Myocyte (in vitro differentiated cells): ENCODE measurements around the gene NTNG1. TPM values are rescaled to one million over a fixed set of nuclear protein-coding genes. Genes with fewer than 3 reads are reported as not detected.
A peak's percentile ranks its signal among the peaks of the same experiment; 100 is the strongest.

ENCODE experiments used
- DNase-seq: peaks from one replicate; pipeline ENCODE4 v3.0.0-alpha.2; 2012; ENCODE audit warnings: low read depth
- total RNA-seq: library from RNA; depleted of rRNA; stranded (reverse); fragments of >200 nt; gene quantifications from 2 replicates; pipeline ENCODE4 v1.2.3, GENCODE V29; 2014

Gene NTNG1
- total RNA-seq, 1 donor from 2014 or later = 0.08 TPM

GRCh38 chr1:107255469-107255868 is 114.6 kb downstream of the NTNG1 start:
- DNase-seq = no peak

GRCh38 chr1:107262467-107263286 is 121.8 kb downstream of the NTNG1 start:
- DNase-seq = no peak

GRCh38 chr1:107263291-107263915 is 122.6 kb downstream of the NTNG1 start:
- no peak for DNase-seq

DNA sequence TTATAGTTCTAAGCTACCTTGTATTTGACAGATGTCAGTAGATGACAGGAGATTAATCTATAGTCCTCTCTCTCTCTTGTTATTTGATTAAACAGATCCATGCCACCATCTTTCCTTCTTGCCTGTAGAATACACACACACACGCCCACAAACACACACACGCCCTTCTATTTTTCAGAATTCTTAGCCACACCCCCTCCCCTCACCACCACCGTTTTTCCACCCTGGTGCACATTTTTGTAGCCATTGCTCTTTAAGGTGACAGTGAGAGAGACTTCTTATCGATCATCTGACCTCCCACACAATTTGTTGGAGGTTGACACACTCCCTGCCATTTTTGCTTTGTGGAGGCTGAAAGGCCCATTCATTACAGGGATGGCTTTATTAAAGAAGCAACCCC is 123.2 kb downstream of the NTNG1 start:
- no peak for DNase-seq

GRCh38 chr1:107264561-107264960 is 123.7 kb downstream of the NTNG1 start:
- DNase-seq = no peak

DNA sequence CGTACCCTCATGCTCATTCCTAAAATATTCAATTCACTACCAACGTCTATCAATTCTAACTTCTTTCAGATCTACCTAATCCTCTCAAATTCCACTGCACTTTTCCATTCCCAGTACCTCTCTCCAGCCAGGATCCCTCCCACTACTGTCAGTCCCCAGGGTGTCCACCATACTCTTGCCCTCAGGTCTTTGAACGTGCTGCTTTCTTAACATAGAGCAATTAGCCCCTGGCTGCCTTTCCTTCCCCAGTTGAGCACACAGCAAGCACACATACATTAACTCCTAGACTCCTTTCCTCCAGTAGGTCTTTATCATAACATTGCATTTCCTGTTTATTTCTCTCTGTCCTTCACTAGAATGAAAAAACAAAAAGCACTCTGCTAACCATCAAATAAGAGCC is 126.7 kb downstream of the NTNG1 start:
- no peak for DNase-seq

- DNase-seq = no peak
Measured at GRCh38 chr1:107272321-107272720, 131.5 kb downstream of the NTNG1 start.

DNA sequence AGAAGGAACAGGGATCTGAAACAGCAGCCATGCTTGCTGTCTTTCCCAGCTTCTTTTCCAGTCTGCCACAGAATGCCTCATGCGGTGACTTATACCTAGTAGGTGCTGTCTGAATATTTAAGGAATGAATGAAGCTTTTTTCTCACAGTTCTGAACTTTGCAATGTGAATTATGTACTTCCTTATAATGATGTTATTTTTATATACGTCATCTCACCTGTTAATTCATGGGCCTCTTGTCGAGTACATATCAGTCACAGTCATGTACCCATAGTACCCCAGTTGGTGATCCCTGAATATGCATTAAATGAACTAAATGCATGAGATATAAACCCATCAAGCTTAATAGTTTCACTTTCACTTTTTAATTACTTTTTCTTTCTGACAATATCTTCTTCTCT is 132.7 kb downstream of the NTNG1 start:
- no peak for DNase-seq

DNA sequence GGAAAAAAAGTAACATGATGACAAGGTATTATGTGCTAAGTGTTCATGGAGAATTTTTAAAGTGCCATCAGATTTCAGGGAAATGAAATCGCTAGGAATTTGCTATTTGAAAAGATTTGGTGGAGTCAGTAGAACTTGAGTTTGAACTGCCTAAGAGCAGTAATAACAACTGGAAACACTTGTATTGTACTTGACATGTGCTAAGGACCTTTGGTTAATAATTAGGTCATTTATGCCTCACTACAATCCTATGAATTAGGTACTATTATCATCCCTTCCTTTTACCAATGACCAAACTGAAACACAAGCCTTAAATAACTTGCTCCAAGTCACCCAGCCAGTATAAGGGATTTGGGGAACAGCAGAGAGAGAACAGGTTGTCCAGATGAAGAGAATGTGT is 133.4 kb downstream of the NTNG1 start:
- DNase-seq = no peak

DNA sequence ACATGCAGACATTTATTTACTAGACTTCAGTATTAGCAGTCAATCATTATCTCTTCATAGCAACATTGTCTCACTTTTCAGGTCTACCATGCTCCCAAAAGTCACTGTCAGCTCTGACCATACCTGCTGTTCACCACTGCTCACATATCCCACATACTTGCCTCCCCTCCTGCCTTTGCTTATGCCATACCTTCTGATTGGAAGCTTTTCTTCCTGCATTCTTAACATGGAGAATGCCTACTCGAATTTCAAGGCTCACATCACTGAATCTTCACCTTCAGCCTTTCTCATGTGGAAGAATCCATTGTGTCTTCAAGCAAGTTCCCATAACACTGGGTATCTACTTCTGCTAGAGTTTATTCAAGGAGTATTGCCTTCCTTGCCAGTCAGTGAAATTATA is 135.4 kb downstream of the NTNG1 start:
- no peak for DNase-seq

- DNase-seq = peak; percentile 46
Measured at GRCh38 chr1:107277022-107277421, 136.2 kb downstream of the NTNG1 start.

DNA sequence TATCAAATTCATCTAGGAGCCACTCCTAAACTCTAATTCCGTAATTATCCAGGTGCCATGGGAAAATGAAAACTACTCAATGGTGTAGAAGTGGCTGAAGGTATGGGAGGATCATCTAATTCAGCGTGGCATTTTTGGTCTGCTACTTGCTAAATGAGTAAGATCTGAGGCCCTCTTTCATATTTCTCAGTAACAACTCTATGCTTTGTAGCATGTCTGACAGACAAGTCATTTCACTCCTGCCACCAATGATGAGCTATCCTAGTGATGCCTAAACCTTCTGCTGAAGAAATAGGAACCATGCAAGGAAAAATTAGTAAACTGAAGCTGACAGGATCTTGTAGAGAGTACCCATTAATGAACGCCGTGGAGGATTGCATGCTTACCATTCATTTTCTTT is 145.3 kb downstream of the NTNG1 start:
- DNase-seq = no peak

DNA sequence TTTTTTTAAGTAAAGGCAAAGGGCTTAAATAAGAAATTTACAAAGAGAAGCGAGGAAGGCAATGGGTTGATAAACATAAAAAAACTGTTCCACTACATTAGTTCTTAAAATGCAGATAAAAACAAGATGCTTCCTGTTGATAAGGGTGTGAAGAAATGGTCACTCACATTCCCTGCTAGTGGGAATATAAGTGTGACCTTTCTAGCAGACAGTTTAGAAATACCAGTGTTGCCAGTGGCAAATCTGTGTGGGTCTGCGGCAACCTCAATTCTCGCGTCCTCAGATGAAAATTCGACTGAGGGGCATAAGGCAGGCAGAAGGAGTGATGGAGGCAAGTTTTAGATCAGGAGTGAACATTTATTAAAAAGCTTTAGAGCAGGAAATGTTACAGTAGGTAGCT is 151.1 kb downstream of the NTNG1 start:
- no peak for DNase-seq

DNA sequence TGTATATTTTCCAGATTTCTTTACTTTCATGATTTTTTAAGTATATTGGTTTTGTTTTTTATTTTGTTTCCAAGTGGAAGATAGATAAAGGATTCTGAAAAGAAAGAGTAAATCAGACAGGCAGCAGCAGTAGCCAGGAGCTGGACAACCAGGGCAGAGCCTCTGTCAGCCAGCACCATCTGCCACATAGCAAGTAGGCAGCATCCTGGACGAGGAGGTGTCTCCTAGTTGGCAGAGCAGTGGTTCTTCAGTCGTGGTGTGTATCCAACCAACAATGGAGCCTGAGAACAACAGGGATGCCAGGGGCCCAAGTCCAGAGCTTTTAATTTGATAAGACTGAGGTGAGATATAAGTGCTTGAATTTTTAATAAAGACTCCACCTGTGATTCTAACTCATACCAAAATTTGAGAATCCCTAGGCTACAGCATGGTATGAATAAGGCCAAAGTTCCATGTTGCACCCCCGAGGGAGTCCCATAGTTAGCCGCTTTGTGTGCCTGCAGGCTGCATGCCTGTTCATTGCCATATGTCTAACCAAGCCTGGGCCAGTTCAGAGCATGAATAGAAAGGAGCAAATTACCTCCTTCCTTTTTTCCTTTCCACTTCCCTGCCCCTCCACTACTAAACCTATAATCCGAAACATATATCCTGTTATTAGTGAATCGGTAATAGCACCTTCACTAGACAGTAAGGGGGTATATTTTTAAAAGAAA is 153.2 kb downstream of the NTNG1 start:
- DNase-seq = no peak

DNA sequence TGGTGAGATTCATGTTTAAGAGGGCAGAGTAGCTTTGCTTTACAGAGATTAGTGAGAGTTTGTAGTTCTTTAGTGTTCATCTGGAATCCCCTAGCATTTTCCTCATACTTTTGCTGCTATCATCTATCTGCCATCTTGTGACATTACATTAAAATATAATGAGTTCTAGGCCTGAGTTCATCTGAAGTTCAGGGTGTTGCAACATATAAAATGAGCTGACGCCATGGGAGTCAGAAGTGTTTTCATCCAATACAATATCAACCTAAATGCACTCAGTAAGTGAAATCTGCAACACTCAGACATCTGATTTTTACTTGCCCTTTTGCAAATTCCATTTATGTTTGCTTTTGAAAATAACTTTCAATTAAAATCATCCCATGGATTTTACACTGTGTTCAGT is 153.8 kb downstream of the NTNG1 start:
- DNase-seq = no peak

- no peak for DNase-seq
Measured at GRCh38 chr1:107297681-107298080, 156.8 kb downstream of the NTNG1 start.

- no peak for DNase-seq
Measured at GRCh38 chr1:107298526-107298925, 157.7 kb downstream of the NTNG1 start.

GRCh38 chr1:107299521-107299920 is 158.7 kb downstream of the NTNG1 start:
- DNase-seq = no peak

DNA sequence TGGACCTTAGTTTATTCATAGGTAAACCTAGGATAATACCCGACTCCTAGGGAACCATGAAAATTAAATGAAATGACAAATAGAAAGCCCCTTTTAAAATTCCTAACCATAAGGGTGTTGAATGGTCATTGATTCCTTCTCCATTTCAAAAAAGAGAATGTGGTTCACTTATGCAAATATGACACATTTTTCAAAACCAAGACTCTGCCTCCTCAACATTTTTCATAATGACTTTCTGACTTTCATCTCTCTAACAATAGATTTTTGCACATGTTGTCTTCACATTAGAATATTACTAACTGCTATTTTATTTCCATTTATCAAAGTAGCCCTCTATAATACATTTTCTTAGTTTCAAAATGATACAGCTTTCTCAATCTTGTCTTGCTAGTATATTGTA is 169.1 kb downstream of the NTNG1 start:
- DNase-seq = no peak

DNA sequence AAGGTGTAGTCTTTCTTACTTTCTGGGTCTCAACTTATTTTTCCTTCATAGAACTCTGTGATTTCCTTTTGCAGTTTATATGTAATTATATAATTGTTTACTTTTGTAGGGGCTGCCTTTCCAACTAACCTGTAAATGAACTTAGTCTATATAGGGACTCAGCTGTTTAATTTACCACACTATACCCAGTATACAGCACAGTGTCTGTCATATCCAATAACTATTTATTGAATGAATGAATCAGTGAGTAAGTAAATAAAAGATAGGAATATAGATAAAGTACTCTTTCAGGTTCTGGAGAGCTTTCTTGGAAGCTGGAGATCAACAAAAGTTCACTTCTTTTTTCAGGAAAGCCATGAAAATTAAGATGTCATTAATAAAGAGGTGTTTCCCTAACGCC is 174.8 kb downstream of the NTNG1 start:
- DNase-seq = no peak

- DNase-seq = no peak
Measured at GRCh38 chr1:107318932-107319331, 178.1 kb downstream of the NTNG1 start.

DNA sequence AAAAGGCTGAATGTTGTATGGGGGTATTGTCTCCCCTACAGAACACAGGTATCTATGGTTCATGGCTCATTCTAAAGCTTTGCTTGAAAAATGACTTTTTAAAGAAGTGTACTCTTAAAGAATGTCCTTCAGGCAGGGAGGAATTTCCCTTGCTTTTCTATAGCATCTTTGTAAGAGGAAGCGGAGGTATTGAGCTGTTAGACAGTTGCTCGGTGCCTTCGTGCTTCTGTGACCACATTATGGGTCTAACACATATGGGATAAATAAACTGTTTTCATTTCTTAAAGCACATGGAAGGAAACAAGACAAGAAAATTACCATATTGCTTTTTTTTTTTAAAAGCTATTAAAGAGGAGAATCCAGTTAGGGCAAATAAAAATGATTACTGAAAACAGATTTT is 182.9 kb downstream of the NTNG1 start:
- DNase-seq = no peak
